Caki2 (cell line): ENCODE data around the gene TNPO2. TPM values are rescaled to one million over a fixed set of nuclear protein-coding genes. Genes with fewer than 3 reads are reported as not detected.

ENCODE experiments used
- DNase-seq: peaks from one replicate; pipeline ENCODE4 v3.0.0-alpha.2; 2015; ENCODE audit warnings: low read depth
- in situ Hi-C: cut with HindIII; loops from 2 replicates; pipeline ENCODE4 v1.10.0; 2016; ENCODE audit warnings: low sequenced_read_pairs, low pct_unique_long_range_greater_than_20kb, mixed read lengths
- total RNA-seq: library from RNA; depleted of rRNA; stranded (reverse); fragments of >200 nt; shearing (Covaris generic); gene quantifications from 2 replicates; pipeline ENCODE4 v1.2.3, GENCODE V29; 2014; ENCODE audit warnings: low replicate concordance; rRNA removed

The TNPO2 gene
- 35.2 and 39.7 TPM in 2 replicates for total RNA-seq

- peak; percentile 66 for DNase-seq
- in situ Hi-C loops, result no loop called here
Measured at GRCh38 chr19:12723641-12724426, at the start of gene TNPO2. Gene TNPO2 (minus strand): TSS chr19:12723932. CDS start chr19:12720977, 2,955 bp downstream.

- no peak for DNase-seq
- in situ Hi-C loops, result no loop called here
Measured at GRCh38 chr19:12772323-12772722, 48.6 kb upstream of the TNPO2 start.

GRCh38 chr19:12770922-12771321, 47.2 kb upstream of the TNPO2 start:
- in situ Hi-C loops, result no loop called here
- no peak for DNase-seq

GRCh38 chr19:12769689-12770088, 46.0 kb upstream of the TNPO2 start:
- in situ Hi-C loops, result no loop called here

GRCh38 chr19:12767666-12768065, 43.9 kb upstream of the TNPO2 start:
- no peak for DNase-seq
- in situ Hi-C loops, result no loop called here

More at GRCh38 chr19:12769689-12770088, 46.0 kb upstream of the TNPO2 start:
- DNase-seq, result no peak

- DNase-seq, result no peak
- in situ Hi-C loops, result no loop called here
Measured at GRCh38 chr19:12767150-12767549, 43.4 kb upstream of the TNPO2 start.

- peak; percentile 88 for DNase-seq
- in situ Hi-C loops, result no loop called here
Measured at GRCh38 chr19:12766051-12766521, 42.4 kb upstream of the TNPO2 start.

- in situ Hi-C loops, result no loop called here
- DNase-seq, result no peak
Measured at GRCh38 chr19:12764698-12765097, 41.0 kb upstream of the TNPO2 start.

GRCh38 chr19:12763100-12763499, 39.4 kb upstream of the TNPO2 start:
- no peak for DNase-seq
- in situ Hi-C loops, result no loop called here

- no peak for DNase-seq
- in situ Hi-C loops, result no loop called here
Measured at GRCh38 chr19:12759686-12760085, 36.0 kb upstream of the TNPO2 start.

GRCh38 chr19:12757544-12758274, 34.0 kb upstream of the TNPO2 start:
- peak; percentile 30 for DNase-seq
- in situ Hi-C loops, result no loop called here

GRCh38 chr19:12756150-12756883, 32.6 kb upstream of the TNPO2 start:
- in situ Hi-C loops, result no loop called here
- no peak for DNase-seq

GRCh38 chr19:12754465-12755196, 30.9 kb upstream of the TNPO2 start:
- in situ Hi-C loops, result no loop called here
- DNase-seq, result no peak

- no peak for DNase-seq
- in situ Hi-C loops, result no loop called here
Measured at GRCh38 chr19:12752056-12752781, 28.5 kb upstream of the TNPO2 start.

- no peak for DNase-seq
- in situ Hi-C loops, result no loop called here
Measured at GRCh38 chr19:12751635-12752034, 27.9 kb upstream of the TNPO2 start, which contains the start of gene BEST2. Gene BEST2 (plus strand): TSS chr19:12751791. CDS start chr19:12752593, 802 bp downstream.

GRCh38 chr19:12750851-12751250, 27.1 kb upstream of the TNPO2 start:
- DNase-seq, result no peak
- in situ Hi-C loops, result no loop called here

- in situ Hi-C loops, result no loop called here
- DNase-seq, result no peak
Measured at GRCh38 chr19:12749938-12750521, 26.3 kb upstream of the TNPO2 start.
